ENCODE measurements around the gene LNX2.

Gene LNX2

GRCh38 chr13:27505792-27506191 lies 114.5 kb downstream of the LNX2 start:
- no peaks in the 10 kb centered on the region for H3K36me3 ChIP-seq (ENCODE audit: control insufficient read depth in 1 of 2, insufficient read depth in 2 of 2, low read length in 2 of 2)

DNA sequence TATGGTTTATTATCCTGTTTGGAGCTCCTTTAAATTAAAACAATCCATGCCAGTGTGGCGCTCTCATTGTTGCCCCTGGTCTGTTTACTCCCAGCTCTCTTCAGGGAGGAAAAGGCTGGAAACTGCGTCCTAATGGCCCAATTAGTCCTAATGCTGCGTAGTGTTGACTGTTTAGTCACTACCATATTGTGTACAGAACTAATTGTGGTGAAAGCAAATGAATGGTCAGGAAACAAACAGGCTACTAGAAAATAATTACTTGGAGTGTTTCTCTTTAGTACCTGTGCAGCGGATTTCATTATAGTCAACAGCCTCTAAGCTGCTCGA lies 115.5 kb downstream of the LNX2 start:
- Histone ChIP-seq H2AK5ac (ENCODE audit: low read length) (no peak overlapping the region), H2BK12ac (ENCODE audit: low read length) (no peak overlapping the region), H2BK5ac (ENCODE audit: low read depth, low read length, poor library complexity) (no peak overlapping the region), H4K12ac (ENCODE audit: low read depth, low read length) (no peak overlapping the region), H3K4me1 (ENCODE audit: control insufficient read depth in 1 of 2, insufficient read depth in 2 of 2, low read length in 2 of 2) (no peaks in the 10 kb centered on the region), H4K8ac (ENCODE audit: low read depth, low read length) (no peak overlapping the region), H4K91ac (ENCODE audit: low read depth, low read length) (no peak overlapping the region), H3K27me3 (ENCODE audit: insufficient read depth, low read length) (no peaks in the 10 kb centered on the region), H3K23ac (ENCODE audit: low read length) (no peak overlapping the region), H3K4ac (ENCODE audit: low read depth, low read length) (no peak overlapping the region), H3K9me3 (ENCODE audit: insufficient read depth, low read depth, low read length) (no peaks in the 10 kb centered on the region), H2BK120ac (ENCODE audit: insufficient read depth, low read length, poor library complexity) (no peak overlapping the region), H3K4me3 (ENCODE audit: low read depth, low read length) (no peak overlapping the region), H3K79me2 (ENCODE audit: control insufficient read depth, insufficient read depth, low read length, poor library complexity) (no peaks in the 10 kb centered on the region), H2AFZ (ENCODE audit: insufficient read depth, low read length, poor library complexity) (no peak overlapping the region), H3K36me3 (ENCODE audit: control insufficient read depth in 1 of 2, insufficient read depth in 2 of 2, low read length in 2 of 2) (no peaks in the 10 kb centered on the region), H3K4me2 (ENCODE audit: low read length) (no peak overlapping the region), H3K18ac (ENCODE audit: low read length) (no peak overlapping the region), H3K9ac (ENCODE audit: low read length) (no peak overlapping the region), H3K14ac (ENCODE audit: low read length) (no peak overlapping the region), H3K79me1 (ENCODE audit: low read length) (no peaks in the 10 kb centered on the region), H3K27ac (ENCODE audit: low read depth, low read length) (no peak overlapping the region)
- no peak for DNase-seq
- no CpG with 5 or more reads among the region's 5 CpGs for WGBS (ENCODE audit: extremely low coverage, insufficient coverage, insufficient read length)

More at GRCh38 chr13:27505792-27506191, 114.5 kb downstream of the LNX2 start:
- Histone ChIP-seq H3K4me1 (ENCODE audit: control insufficient read depth in 1 of 2, insufficient read depth in 2 of 2, low read length in 2 of 2) (no peaks in the 10 kb centered on the region), H3K27me3 (ENCODE audit: insufficient read depth, low read length) (no peaks in the 10 kb centered on the region), H3K18ac (ENCODE audit: low read length) (no peak overlapping the region), H2AFZ (ENCODE audit: insufficient read depth, low read length, poor library complexity) (no peak overlapping the region), H2BK12ac (ENCODE audit: low read length) (no peak overlapping the region), H4K8ac (ENCODE audit: low read depth, low read length) (no peak overlapping the region), H3K27ac (ENCODE audit: low read depth, low read length) (no peak overlapping the region), H3K4me3 (ENCODE audit: low read depth, low read length) (no peak overlapping the region), H3K23ac (ENCODE audit: low read length) (no peak overlapping the region), H2AK5ac (ENCODE audit: low read length) (no peak overlapping the region), H3K9ac (ENCODE audit: low read length) (no peak overlapping the region), H3K79me2 (ENCODE audit: control insufficient read depth, insufficient read depth, low read length, poor library complexity) (no peaks in the 10 kb centered on the region), H2BK5ac (ENCODE audit: low read depth, low read length, poor library complexity) (no peak overlapping the region), H3K4me2 (ENCODE audit: low read length) (no peak overlapping the region), H4K91ac (ENCODE audit: low read depth, low read length) (no peak overlapping the region), H2BK120ac (ENCODE audit: insufficient read depth, low read length, poor library complexity) (no peak overlapping the region), H4K12ac (ENCODE audit: low read depth, low read length) (no peak overlapping the region), H3K4ac (ENCODE audit: low read depth, low read length) (no peak overlapping the region), H3K14ac (ENCODE audit: low read length) (no peak overlapping the region), H3K79me1 (ENCODE audit: low read length) (no peaks in the 10 kb centered on the region), H3K9me3 (ENCODE audit: insufficient read depth, low read depth, low read length) (no peaks in the 10 kb centered on the region)
- no CpG with 5 or more reads among the region's 3 CpGs for WGBS (ENCODE audit: extremely low coverage, insufficient coverage, insufficient read length)
- no peak for DNase-seq

DNA sequence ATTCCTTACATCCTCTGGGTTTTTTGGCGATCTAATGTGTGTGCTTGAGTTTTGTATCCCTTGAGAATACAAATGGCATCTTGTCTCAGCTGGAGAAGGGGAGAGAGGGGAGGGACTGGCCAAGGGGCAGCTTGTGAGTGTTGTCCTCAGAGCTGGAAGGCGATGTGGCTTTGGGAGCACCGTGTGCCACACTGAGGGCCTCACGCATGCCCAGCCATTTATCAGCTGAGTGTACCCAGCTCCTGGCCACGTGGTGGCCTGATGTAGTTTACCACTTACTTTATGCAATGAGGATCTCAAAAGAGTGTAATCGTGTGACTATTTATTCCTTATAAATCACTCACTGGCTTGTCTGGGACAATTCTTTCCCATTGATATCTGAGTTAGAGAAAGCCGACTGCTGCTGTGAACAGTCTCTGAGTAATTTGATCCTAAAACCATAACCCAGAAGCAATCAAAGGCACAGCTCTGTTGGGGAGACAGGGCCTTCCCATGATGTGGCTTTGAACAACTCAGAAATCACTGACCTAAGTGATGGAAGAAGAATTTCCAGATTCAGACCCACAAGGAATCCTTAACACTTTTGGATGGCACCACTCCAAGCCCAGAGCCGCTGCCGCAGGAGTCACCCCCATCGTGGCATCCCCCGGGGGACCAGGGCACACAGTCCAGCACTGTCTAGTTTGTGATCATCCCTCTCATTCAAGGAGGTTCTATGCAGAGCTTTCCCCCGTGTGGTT lies 116.0 kb downstream of the LNX2 start:
- Histone ChIP-seq H2BK5ac (ENCODE audit: low read depth, low read length, poor library complexity) (no peak overlapping the region), H3K18ac (ENCODE audit: low read length) (no peak overlapping the region)

DNA sequence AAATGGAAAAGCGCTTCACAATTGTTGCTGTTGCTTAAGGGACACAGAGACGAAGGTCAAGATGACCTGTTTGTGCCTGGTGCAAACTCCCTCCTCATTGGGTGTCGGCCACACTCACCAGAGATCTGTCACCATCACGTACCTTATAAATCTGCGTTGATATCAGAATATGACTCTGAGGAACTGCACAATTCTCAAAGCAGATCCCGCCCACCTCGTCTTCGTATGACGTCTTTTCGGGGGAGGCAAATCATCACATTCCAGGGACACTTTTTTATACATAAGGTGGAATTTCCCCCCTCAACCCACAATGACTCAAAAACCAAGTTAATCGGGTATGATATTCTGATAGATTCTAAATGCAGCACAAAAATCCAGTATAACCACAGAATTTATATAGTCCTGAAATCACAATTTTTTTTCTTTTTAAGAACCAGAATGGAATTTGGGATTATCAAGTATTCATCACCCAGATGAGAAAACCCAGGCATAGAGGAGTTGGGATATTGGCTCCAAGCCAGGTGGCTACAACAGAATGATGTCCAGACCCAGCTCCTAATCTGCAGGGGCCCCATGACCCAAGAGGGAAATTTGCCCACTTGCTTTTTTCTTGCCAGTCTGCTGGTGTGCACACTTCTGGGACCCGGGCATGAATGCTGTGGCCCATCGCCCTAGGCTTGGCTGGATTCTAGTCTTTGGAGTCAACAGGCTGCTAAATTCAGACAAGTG lies 119.4 kb downstream of the LNX2 start:
- Histone ChIP-seq H3K27me3 (ENCODE audit: insufficient read depth, low read length) (no peaks in the 10 kb centered on the region), H4K91ac (ENCODE audit: low read depth, low read length) (no peak overlapping the region), H3K23ac (ENCODE audit: low read length) (no peak overlapping the region), H3K36me3 (ENCODE audit: control insufficient read depth in 1 of 2, insufficient read depth in 2 of 2, low read length in 2 of 2) (no peaks in the 10 kb centered on the region), H2BK12ac (ENCODE audit: low read length) (no peak overlapping the region), H3K79me1 (ENCODE audit: low read length) (no peaks in the 10 kb centered on the region), H4K12ac (ENCODE audit: low read depth, low read length) (no peak overlapping the region), H2AK5ac (ENCODE audit: low read length) (no peak overlapping the region), H2BK5ac (ENCODE audit: low read depth, low read length, poor library complexity) (no peak overlapping the region), H3K79me2 (ENCODE audit: control insufficient read depth, insufficient read depth, low read length, poor library complexity) (no peaks in the 10 kb centered on the region), H3K4me2 (ENCODE audit: low read length) (no peak overlapping the region), H3K18ac (ENCODE audit: low read length) (no peak overlapping the region), H3K4me3 (ENCODE audit: low read depth, low read length) (no peak overlapping the region), H4K8ac (ENCODE audit: low read depth, low read length) (no peak overlapping the region), H3K9ac (ENCODE audit: low read length) (no peak overlapping the region), H3K27ac (ENCODE audit: low read depth, low read length) (no peak overlapping the region), H3K4ac (ENCODE audit: low read depth, low read length) (no peak overlapping the region), H3K14ac (ENCODE audit: low read length) (no peak overlapping the region), H3K9me3 (ENCODE audit: insufficient read depth, low read depth, low read length) (no peaks in the 10 kb centered on the region), H3K4me1 (ENCODE audit: control insufficient read depth in 1 of 2, insufficient read depth in 2 of 2, low read length in 2 of 2) (no peaks in the 10 kb centered on the region), H2BK120ac (ENCODE audit: insufficient read depth, low read length, poor library complexity) (no peak overlapping the region), H2AFZ (ENCODE audit: insufficient read depth, low read length, poor library complexity) (no peak overlapping the region)
- WGBS (ENCODE audit: extremely low coverage, insufficient coverage, insufficient read length): no CpG with 5 or more reads among the region's 13 CpGs
- no peak for DNase-seq

More for the DNA sequence above, 116.0 kb downstream of the LNX2 start:
- Histone ChIP-seq H3K79me2 (ENCODE audit: control insufficient read depth, insufficient read depth, low read length, poor library complexity) (no peaks in the 10 kb centered on the region), H3K14ac (ENCODE audit: low read length) (no peak overlapping the region), H3K27me3 (ENCODE audit: insufficient read depth, low read length) (no peaks in the 10 kb centered on the region), H3K4me3 (ENCODE audit: low read depth, low read length) (no peak overlapping the region), H3K27ac (ENCODE audit: low read depth, low read length) (no peak overlapping the region), H2BK12ac (ENCODE audit: low read length) (no peak overlapping the region), H3K4me1 (ENCODE audit: control insufficient read depth in 1 of 2, insufficient read depth in 2 of 2, low read length in 2 of 2) (no peaks in the 10 kb centered on the region), H4K12ac (ENCODE audit: low read depth, low read length) (no peak overlapping the region), H4K91ac (ENCODE audit: low read depth, low read length) (no peak overlapping the region), H3K4ac (ENCODE audit: low read depth, low read length) (no peak overlapping the region), H2BK120ac (ENCODE audit: insufficient read depth, low read length, poor library complexity) (no peak overlapping the region), H4K8ac (ENCODE audit: low read depth, low read length) (no peak overlapping the region), H3K9ac (ENCODE audit: low read length) (no peak overlapping the region), H3K9me3 (ENCODE audit: insufficient read depth, low read depth, low read length) (no peaks in the 10 kb centered on the region), H2AK5ac (ENCODE audit: low read length) (no peak overlapping the region), H3K23ac (ENCODE audit: low read length) (no peak overlapping the region), H3K4me2 (ENCODE audit: low read length) (no peak overlapping the region), H3K36me3 (ENCODE audit: control insufficient read depth in 1 of 2, insufficient read depth in 2 of 2, low read length in 2 of 2) (no peaks in the 10 kb centered on the region), H3K79me1 (ENCODE audit: low read length) (no peaks in the 10 kb centered on the region), H2AFZ (ENCODE audit: insufficient read depth, low read length, poor library complexity) (no peak overlapping the region)
- WGBS (ENCODE audit: extremely low coverage, insufficient coverage, insufficient read length): no CpG with 5 or more reads among the region's 12 CpGs
- no peak for DNase-seq

Measured in trophoblast cell (in vitro differentiated cells and primary cell).